Suprapubic skin (tissue), 4 donors: ENCODE results near the gene NSMCE1. TPM values are rescaled to one million over a fixed set of nuclear protein-coding genes. Genes with fewer than 3 reads are reported as not detected.

Source experiments
- DNase-seq, 2 donors: peaks; one replicate each; pipeline ENCODE4 v3.0.0-alpha.2; 2019; ENCODE audit warnings: low spot score in 2 of 2
- H3K27ac ChIP-seq: fragments of 200-600 bp; sonication (generic); one replicate; pipeline ENCODE4 v1.5.1; 2019
- H3K27me3 ChIP-seq: fragments of 200-600 bp; sonication (generic); one replicate; pipeline ENCODE4 v1.5.1; 2019
- H3K36me3 ChIP-seq: fragments of 200-600 bp; sonication (generic); one replicate; pipeline ENCODE4 v1.5.1; 2019
- H3K4me1 ChIP-seq: fragments of 200-600 bp; sonication (generic); one replicate; pipeline ENCODE4 v1.5.1; 2019
- H3K4me3 ChIP-seq: fragments of 200-600 bp; sonication (generic); one replicate; pipeline ENCODE4 v1.5.1; 2019; ENCODE audit warnings: mild to moderate bottlenecking
- H3K9me3 ChIP-seq: fragments of 200-600 bp; sonication (generic); one replicate; pipeline ENCODE4 v1.5.1; 2019
- EP300 ChIP-seq: sonication (generic); formaldehyde crosslinking; IDR thresholded peaks from one replicate; pipeline ENCODE4 v1.6.1; 2017; ENCODE audit warnings: antibody characterized with exemption
- POLR2A ChIP-seq, 2 donors: fragments of 450-650 bp; IDR thresholded peaks; one replicate each; pipeline ENCODE4 v1.6.1; 2017; ENCODE audit warnings: antibody characterized with exemption in 2 of 2, mild to moderate bottlenecking in 2 of 2, moderate library complexity in 2 of 2
- POLR2AphosphoS5 ChIP-seq, 3 donors: sonication (generic); formaldehyde crosslinking; IDR thresholded peaks; one replicate each; pipeline ENCODE4 v1.6.1; 2017; ENCODE audit warnings: antibody characterized with exemption in 3 of 3
- WGBS: methylation state at CpG from one replicate; pipeline ENCODE4 v1.1.5; 2018; 5-methylcytosine and 5-hydroxymethylcytosine counted together
- total RNA-seq, 4 donors: library from RNA; depleted of rRNA; stranded (reverse); fragments of >200 nt; gene quantifications; one replicate each; pipeline ENCODE4 v1.1.0, GENCODE V29; 2016
- TF ChIP-seq, protein P1 (sequence below), 2 donors: fragments of 200-600 bp in 1 of 2; fragments of 450-650 bp in 1 of 2; sonication (generic) in 1 of 2; IDR thresholded peaks; one replicate each; pipeline ENCODE4 v1.5.1; 2016 to 2019; ENCODE audit warnings: antibody characterized with exemption in 2 of 2, mild to moderate bottlenecking in 1 of 2, moderate library complexity in 1 of 2

Gene NSMCE1
- total RNA-seq, 4 donors from 2014 or later, result 23.0 to 32.2 (median 29.3) TPM

DNA sequence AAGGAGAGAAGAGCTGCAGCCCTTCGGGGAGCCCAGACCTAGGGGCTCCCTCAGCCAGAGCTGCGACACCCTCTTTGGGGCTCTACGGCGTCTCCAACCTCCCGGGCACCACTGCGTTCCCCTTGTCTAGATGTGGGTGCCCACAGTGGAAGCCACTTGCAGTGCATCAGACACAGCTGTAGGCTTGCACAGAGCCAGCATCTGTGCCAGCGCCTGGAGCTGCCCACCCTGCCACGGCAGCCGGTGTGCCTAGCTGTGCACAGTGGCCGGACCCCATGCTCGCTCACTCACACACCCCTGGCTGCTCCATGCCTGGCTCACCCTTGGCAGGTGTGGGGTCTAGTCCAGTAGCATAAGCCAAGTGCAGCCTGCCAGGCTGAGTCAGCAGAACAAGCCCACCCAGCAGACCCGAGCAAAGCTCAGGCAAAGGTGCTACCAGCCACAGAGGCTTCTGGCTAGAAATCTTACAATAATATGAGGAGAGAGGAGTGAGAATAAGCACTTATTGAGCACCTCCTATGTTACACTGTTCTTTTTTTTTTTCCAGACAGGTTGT is 78.2 kb downstream of the NSMCE1 start:
- TF ChIP-seq, protein P1, sequence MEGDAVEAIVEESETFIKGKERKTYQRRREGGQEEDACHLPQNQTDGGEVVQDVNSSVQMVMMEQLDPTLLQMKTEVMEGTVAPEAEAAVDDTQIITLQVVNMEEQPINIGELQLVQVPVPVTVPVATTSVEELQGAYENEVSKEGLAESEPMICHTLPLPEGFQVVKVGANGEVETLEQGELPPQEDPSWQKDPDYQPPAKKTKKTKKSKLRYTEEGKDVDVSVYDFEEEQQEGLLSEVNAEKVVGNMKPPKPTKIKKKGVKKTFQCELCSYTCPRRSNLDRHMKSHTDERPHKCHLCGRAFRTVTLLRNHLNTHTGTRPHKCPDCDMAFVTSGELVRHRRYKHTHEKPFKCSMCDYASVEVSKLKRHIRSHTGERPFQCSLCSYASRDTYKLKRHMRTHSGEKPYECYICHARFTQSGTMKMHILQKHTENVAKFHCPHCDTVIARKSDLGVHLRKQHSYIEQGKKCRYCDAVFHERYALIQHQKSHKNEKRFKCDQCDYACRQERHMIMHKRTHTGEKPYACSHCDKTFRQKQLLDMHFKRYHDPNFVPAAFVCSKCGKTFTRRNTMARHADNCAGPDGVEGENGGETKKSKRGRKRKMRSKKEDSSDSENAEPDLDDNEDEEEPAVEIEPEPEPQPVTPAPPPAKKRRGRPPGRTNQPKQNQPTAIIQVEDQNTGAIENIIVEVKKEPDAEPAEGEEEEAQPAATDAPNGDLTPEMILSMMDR (IDR thresholded peaks at IDR 0.05), result no peak
- TF ChIP-seq EP300 (no peak), POLR2AphosphoS5 (IDR thresholded peaks at IDR 0.05) (no peak), POLR2A (IDR thresholded peaks at IDR 0.05) (no peak)
- no peak for DNase-seq
- Histone ChIP-seq H3K4me3 (no peak overlapping the region), H3K27me3 (peaks cover 18% of the 10 kb centered on the region), H3K36me3 (no peaks in the 10 kb centered on the region), H3K27ac (no peak overlapping the region), H3K9me3 (no peaks in the 10 kb centered on the region), H3K4me1 (no peaks in the 10 kb centered on the region)
- WGBS, result 89% methylated on average over 12 of the region's 12 CpGs

DNA sequence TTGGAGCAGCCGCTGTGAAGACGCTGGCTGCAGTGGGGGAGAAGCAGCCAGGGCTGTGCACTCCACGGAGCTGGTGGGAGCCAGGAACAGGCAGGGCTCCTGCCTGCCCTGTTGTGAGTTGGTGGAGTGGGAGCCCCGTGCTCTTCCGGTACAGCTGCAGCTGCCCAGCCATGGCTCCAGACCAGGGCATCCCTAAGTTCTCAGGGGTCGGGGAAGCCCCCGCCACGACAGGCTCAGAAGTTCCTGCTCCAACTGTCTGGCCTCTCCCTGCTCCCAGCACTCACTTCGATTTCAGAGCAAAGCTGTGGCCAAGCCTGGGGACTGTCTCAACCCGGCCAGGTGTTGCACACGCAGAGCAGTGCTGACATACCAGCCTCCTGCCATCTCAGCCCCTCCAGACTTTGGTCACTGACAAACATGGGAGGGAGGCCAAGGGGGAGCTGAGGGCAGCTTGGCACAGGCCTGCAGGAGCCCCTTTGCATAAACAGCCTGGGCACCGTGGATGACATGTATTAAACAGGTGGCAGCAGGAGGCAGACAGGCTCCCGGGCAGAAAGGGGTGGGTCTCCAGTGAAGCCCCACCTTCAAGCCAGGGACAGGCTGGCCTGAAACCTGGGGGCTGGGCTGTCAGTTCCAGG is 79.1 kb downstream of the NSMCE1 start:
- Histone ChIP-seq H3K4me3 (no peak overlapping the region), H3K4me1 (no peaks in the 10 kb centered on the region), H3K27me3 (peaks cover 18% of the 10 kb centered on the region), H3K27ac (no peak overlapping the region), H3K36me3 (no peaks in the 10 kb centered on the region), H3K9me3 (no peaks in the 10 kb centered on the region)
- WGBS, result 35% methylated on average over 7 of the region's 13 CpGs
- TF ChIP-seq, protein P1 (IDR thresholded peaks at IDR 0.05), result no peak
- no peak for TF ChIP-seq POLR2AphosphoS5 (IDR thresholded peaks at IDR 0.05)
- TF ChIP-seq EP300, result no peak
- no peak for TF ChIP-seq POLR2A (IDR thresholded peaks at IDR 0.05)
- no peak for DNase-seq

DNA sequence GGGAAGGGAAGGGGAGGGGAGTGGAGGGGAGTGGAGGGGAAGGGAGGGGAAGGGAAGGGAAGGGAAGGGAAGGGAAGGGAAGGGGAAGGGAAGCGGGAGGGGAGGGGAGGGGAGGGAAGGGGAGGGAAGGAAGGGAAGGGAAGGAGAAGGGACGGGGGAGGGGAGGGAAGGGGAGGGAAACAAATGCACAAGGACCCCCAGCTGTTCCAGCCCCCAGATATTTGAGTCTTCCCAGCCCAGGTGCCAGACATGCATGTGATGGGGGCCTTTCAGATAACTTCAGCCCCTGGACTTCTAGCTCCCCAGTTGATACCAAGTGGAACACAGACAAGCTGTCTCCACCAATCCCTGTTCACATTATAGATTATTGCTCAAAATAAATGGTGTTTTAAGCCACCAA is 79.9 kb downstream of the NSMCE1 start:
- 86% methylated on average over 2 of the region's 2 CpGs for WGBS
- no peak for DNase-seq
- Histone ChIP-seq H3K4me3 (no peak overlapping the region), H3K36me3 (no peaks in the 10 kb centered on the region), H3K4me1 (no peaks in the 10 kb centered on the region), H3K27ac (no peak overlapping the region), H3K27me3 (peaks cover 18% of the 10 kb centered on the region), H3K9me3 (no peaks in the 10 kb centered on the region)
- no peak for TF ChIP-seq POLR2A (IDR thresholded peaks at IDR 0.05)
- no peak for TF ChIP-seq POLR2AphosphoS5 (IDR thresholded peaks at IDR 0.05)
- TF ChIP-seq EP300, result no peak
- TF ChIP-seq, protein P1 (IDR thresholded peaks at IDR 0.05), result no peak

DNA sequence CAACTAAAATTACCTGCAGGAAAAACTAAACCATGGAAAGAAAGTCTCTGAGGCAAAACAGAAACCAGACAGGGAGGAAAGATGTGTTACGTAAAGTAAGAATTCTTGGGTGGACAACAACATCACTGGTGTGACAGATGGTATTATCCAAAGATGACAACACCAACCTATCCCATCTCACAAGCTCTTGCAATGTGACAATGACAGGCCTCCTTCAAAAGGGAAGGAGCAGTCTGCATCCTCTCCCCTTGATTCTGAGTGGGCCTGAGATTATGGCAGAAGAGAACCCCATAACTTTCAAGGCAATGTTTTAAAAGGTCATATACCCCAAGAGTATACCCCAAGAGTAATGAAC is 82.8 kb downstream of the NSMCE1 start:
- no peak for DNase-seq
- 96% methylated on average over 1 of the region's 1 CpG for WGBS

DNA sequence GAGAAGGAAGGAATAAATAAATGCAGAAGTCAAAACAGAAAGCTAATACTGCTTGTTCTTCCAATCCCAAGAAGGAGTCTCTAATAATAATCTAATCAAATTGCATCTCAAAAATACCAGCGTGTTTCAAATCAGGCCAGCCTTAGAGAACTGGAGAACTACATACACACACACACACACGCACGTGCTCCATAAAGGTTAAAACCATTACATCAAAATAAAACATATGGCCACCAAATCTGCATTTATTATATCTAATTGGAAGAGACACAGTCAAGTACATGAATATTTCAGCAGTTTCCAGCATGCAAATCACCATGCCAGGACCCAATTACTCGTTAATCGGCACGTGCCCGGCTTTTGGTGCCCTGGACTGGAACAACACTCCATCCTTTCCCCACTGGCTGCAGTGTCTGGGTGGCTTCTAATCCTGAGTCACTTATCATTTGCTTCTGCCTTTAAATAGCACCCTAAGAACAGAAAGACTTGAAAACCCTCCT is 85.6 kb downstream of the NSMCE1 start:
- Histone ChIP-seq H3K9me3 (no peaks in the 10 kb centered on the region), H3K27ac (no peak overlapping the region), H3K36me3 (no peaks in the 10 kb centered on the region), H3K27me3 (no peaks in the 10 kb centered on the region), H3K4me3 (no peak overlapping the region), H3K4me1 (peaks cover 4% of the 10 kb centered on the region)
- TF ChIP-seq POLR2AphosphoS5 (IDR thresholded peaks at IDR 0.05) (no peak), EP300 (no peak), POLR2A (IDR thresholded peaks at IDR 0.05) (no peak)
- TF ChIP-seq, protein P1 (IDR thresholded peaks at IDR 0.05), result no peak
- no peak for DNase-seq
- WGBS, result 78% methylated on average over 7 of the region's 7 CpGs

More for the DNA sequence above, 82.8 kb downstream of the NSMCE1 start:
- Histone ChIP-seq H3K4me3 (no peak overlapping the region), H3K36me3 (no peaks in the 10 kb centered on the region), H3K27ac (no peak overlapping the region), H3K27me3 (peaks cover 18% of the 10 kb centered on the region), H3K9me3 (no peaks in the 10 kb centered on the region), H3K4me1 (no peaks in the 10 kb centered on the region)
- TF ChIP-seq POLR2A (IDR thresholded peaks at IDR 0.05) (no peak), POLR2AphosphoS5 (IDR thresholded peaks at IDR 0.05) (no peak), EP300 (no peak)
- TF ChIP-seq, protein P1 (IDR thresholded peaks at IDR 0.05), result no peak
